HG02759 (cell line): ENCODE results near the gene ITGA11.

Experiments
- ATAC-seq: cut with Tn5 transposase; IDR thresholded peaks from one replicate; pipeline ENCODE4 v1.9.1; 2021; ENCODE audit warnings: mild to moderate bottlenecking, moderate library complexity; ENCODE audit not compliant: unreplicated experiment

ITGA11 gene, protein sequence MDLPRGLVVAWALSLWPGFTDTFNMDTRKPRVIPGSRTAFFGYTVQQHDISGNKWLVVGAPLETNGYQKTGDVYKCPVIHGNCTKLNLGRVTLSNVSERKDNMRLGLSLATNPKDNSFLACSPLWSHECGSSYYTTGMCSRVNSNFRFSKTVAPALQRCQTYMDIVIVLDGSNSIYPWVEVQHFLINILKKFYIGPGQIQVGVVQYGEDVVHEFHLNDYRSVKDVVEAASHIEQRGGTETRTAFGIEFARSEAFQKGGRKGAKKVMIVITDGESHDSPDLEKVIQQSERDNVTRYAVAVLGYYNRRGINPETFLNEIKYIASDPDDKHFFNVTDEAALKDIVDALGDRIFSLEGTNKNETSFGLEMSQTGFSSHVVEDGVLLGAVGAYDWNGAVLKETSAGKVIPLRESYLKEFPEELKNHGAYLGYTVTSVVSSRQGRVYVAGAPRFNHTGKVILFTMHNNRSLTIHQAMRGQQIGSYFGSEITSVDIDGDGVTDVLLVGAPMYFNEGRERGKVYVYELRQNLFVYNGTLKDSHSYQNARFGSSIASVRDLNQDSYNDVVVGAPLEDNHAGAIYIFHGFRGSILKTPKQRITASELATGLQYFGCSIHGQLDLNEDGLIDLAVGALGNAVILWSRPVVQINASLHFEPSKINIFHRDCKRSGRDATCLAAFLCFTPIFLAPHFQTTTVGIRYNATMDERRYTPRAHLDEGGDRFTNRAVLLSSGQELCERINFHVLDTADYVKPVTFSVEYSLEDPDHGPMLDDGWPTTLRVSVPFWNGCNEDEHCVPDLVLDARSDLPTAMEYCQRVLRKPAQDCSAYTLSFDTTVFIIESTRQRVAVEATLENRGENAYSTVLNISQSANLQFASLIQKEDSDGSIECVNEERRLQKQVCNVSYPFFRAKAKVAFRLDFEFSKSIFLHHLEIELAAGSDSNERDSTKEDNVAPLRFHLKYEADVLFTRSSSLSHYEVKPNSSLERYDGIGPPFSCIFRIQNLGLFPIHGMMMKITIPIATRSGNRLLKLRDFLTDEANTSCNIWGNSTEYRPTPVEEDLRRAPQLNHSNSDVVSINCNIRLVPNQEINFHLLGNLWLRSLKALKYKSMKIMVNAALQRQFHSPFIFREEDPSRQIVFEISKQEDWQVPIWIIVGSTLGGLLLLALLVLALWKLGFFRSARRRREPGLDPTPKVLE

DNA sequence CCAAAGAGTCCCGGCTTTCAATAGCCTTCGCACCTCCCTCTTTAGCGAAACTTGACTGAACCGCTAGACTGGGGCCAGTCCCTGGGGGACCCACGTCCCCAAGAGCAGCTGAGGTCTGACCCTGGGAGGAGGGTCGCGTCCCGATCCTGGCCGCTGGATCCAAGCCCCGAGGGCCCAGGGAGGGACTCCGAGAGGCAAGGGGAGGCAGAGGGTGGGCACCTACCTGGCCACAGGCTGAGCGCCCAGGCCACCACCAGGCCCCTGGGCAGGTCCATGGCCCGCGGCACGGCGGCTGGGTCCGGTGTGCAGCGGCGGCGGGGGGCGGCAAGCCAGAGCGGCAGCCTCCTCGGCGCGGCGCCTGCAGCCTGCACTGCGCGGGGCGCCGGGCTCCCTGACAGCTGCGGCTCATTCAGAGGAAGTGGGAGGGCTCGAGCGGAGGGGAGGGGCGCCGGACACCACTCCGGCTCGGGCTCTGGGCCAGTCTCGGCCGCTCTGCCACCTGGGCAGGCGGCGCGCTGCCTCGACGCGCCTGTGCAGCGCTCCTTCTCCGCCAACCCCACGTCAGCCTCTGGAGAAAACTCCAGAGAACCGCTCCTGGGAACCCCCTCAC lies at the start of gene ITGA11:
ITGA11 (minus strand) TSS at position 372 of the 610 bp plus-strand sequence; CDS start at position 275, 97 bp downstream.
- no peak for ATAC-seq

DNA sequence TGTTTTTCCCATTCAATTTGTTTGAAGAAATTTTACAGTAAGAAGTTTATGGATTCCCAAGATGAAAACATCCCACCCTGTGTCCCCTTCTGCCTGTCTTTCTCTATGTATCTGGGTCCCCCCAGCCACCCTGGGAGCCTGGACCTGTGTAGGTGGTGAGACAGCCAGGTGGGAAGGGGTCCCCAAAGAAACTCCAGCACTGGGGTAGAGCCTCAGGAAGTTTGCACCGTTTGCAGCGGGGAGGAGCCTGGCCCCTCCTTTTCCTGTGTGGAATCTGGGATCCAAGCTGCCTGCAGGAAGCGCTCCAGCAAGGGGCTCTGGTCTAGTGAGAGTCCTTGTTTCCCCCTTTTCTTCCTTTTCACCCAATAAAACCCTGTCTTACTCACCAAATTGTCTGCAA lies 49.4 kb upstream of the ITGA11 start:
- no peak for ATAC-seq

DNA sequence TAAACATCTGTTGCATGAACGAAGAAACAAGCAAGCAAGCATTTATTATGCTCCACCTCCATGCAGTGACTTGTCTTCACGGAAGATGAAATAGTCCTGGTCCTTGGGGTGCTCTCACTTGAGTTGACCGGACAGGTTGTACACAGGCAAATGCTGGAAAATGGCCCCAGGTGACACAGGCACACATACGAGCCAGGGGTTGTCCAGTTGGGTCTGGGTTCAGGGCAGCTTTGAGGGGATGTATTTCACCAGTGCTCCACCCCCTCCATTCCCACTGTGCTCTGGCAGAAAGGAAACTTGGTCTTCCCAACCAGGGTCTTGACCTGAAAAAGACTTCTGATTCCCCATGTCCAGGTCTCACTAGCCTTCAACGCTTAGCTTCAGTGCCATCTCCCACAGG lies 48.3 kb upstream of the ITGA11 start:
- no peak for ATAC-seq

DNA sequence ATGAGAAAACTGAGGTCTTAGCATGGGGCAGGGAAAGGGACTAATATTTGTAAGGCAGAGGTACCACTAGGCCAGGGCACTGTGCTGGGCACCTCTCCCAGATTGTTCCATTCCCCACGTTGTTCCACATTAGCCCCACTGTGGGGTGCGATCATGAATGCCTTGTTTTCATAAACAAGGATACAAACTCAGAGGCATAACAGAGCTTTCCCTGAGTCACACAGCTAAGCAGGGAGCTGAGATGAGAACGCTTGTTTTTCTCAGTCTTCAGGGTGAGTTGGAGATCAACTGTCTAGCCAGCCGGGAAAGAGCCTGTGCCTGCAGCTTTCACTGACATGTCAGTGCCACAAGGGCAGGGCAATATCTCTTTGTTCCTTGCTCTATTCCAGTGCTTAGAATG lies 47.9 kb upstream of the ITGA11 start:
- ATAC-seq, result no peak

DNA sequence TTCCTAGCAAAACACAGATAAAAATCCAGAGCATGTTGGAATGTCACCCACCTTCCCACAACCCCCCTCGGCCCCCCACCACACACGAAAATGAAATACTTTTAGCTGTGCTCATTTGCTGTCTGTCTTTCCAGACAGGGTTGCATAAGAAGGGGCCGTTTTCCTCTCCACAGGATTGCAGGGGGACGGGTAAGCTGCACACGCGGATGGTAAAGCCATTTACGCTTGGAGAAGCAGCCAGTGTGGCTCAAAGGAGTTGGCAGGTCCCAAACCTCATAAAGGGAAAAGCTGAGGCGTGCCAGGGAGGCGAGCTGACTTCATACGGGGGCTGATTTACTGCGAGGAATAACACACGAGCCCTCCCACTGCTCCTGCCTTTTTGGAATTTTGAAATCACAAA lies 47.4 kb upstream of the ITGA11 start:
- no peak for ATAC-seq

DNA sequence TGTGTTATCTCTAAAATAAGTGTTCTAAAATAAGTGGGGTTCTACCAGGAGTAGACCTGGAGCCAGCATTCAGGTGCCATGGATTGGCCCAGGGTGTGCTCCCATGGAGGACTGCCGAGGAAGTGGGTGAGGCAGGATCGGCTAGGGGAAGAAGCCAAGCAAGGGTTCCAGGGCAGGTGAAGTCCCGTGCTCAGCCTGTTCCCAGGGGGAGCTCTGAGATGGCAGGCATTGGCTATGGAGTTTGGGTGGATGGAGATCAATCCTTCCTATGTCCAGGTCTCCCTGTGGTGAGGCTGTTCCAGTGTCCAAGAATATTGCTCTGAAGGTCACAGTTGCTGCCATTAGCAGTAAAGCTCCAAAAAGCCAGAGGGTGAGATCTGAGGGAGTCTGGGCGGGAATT lies 46.9 kb upstream of the ITGA11 start:
- ATAC-seq, result no peak

DNA sequence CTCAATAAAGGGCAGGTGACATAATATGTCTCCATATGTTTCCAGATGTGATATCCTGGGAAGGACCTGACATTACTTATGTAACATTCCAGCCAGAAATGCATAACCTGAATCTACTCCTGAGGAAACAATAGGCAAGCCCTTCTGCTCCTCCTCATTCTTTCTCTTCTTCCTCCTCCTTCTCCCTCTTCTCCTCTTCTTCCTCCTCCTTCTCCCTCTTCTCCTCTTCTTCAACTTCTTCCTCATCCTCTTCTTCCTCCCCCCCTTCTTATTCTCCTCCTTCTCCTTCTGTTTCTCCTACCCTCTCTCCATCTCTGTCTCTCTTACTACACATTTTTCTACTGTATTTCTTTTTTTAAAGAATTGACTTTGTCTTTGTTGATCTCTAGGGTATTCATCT lies 43.5 kb upstream of the ITGA11 start:
- no peak for ATAC-seq

DNA sequence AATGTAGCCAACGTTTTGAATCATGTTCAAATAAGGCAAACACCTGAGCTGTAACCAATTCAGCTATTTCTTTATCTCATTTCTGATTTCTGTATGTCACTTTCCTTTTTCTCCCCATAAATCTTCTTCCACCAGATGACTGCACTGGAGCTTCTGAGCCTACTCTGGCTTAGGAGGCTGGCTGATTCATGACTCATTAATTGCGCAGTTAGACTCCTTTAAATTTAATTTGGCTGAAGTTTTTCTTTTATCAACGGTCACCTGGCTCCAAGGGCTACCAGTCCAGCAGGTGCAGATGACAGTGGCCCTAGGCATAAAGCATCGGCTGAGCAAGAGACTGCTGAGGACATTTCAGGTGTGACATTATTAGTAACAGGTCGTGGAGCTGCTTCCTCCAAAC lies 39.6 kb upstream of the ITGA11 start:
- ATAC-seq, result no peak

DNA sequence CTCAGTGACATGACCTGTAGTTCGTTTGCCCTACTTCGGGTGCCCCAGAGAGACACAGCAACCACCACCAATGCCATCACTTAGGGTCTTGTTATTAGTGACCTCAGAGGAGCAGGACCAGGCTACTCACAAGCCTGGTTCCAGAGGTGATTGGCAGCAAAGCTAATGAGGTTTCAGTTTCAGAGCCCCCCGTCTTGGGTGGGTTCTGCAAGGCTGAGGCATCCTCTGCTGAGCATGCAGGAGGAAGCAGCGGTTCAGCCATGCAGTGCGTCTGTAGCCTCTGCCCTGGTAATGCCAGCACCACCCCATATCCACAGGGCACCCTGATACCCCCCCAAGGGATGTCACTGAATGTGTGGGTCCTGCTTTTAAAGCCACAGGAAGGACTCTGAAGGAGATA lies 39.0 kb upstream of the ITGA11 start:
- no peak for ATAC-seq

DNA sequence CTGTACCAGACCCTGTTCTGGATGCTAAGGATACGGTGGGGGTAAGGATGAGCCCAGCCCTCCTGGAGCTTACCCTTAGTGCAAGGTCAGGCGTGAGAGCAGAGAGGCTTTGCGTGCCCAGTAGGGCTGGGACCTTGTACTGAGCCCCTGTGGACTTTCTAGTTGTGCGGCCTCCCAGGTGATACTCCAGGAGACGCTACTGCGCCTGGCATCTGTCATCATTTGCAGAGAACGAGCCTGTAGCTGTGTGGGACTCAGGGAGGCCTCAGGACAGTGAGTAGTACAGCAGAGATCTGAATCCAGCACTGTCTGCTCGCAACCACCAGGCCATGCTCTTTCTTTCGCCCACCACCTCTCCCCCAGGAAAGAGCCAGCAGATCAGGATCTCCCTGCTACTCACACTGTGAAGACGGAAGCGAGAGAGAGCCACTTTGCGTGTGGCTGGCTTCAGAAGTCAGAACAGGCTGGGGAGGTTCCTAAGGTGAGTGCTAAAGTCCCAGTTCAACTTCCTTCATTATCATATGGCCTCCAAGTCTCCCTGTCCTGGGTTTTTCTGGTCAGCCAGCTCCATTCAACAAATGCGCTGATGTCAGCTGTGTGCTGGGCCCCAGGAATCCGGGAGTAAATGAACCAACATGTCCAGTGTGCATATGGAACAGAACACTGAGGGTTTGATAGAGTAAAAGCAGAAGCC lies 38.2 kb upstream of the ITGA11 start:
- ATAC-seq, result no peak

DNA sequence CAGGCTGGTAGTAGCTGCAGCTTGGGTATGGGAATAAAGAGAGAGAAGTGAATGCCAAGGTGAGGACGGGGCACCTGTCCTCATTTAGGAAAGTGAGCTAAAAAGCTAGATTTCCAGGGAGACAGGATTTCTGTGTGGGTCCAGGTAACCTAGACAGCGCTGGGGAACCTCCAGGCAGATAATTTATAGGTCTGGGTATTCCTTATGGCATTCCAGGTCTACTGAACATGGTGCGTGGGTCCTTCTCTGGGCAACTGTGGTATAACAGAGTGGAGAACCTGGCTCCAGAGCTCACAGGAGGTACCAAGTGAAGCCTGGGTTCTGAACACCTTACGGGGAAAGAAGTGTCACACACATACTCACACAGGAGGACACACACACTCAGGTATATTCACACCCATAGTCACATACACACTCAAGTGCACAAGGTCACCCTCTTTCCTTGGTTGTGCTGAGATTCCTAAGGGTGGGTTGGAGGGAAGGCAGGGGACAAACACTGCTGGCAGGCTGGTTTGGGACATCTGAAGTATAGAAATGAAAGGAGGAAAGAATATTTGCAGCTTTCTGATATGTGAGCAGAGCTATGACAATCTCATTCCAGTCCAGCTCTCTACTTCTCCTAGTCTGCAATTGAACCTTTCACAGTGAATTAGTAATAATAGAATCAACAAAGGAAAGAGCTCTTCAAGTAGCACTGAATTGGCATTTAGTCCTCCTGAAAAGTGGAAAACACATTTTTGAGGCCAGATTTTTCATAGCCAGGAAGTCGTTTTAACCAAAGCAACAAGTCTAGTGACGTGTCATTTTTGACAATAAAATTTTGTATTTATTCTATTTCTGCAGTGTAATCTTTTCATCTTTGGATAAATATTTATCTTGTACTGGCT lies 37.4 kb upstream of the ITGA11 start:
- no peak for ATAC-seq

DNA sequence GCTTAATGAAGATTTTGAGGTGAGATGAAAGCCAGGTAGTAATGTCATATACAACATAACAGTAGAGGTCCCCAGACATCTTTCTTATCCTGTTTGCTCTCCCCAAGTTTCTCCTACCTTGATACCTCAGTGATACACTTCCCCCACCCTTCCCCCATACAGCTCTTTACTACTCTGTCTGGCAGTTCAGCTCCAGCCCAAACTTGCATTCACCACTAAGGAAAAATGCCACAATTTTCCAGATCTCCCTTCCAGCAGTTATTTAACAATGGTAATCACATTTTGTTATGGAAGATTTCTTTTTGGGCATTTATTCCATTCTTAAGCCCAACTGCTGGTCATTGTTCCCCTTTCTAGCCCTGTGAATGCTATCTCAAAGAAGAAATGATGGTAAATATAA lies 34.9 kb upstream of the ITGA11 start:
- ATAC-seq, result no peak

DNA sequence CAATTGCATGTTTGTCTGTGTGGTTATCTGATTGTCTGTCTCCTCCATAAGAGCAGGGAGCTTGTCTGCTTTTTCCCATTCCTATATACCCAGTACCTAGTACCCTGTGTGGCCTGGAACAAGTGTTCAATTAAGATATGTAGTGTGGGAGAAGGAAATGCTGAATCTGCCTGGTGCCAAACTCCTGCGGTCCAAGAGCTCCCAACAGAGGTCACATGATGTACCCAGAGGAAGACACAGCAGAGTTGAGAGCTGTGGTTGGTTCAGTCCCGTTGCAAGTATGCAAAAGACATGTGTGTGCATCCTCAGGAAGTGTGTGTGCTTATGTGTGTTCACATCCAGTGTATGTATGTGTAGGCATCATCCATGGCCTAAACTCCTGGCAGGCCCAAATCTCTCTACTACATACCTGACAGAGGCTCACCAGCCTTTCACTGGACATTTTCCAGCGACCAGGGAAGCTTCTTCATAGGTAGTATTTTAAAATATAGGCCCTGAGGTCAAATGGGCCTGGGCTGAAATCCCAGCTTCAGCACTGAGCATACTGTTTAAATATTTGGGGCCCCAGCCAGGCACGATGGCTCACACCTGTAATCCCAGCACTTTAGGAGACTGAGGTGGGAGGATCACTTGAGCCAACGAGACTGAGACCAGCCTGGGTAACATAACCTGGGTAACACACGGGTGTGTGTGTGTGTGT lies 34.0 kb upstream of the ITGA11 start:
- no peak for ATAC-seq

DNA sequence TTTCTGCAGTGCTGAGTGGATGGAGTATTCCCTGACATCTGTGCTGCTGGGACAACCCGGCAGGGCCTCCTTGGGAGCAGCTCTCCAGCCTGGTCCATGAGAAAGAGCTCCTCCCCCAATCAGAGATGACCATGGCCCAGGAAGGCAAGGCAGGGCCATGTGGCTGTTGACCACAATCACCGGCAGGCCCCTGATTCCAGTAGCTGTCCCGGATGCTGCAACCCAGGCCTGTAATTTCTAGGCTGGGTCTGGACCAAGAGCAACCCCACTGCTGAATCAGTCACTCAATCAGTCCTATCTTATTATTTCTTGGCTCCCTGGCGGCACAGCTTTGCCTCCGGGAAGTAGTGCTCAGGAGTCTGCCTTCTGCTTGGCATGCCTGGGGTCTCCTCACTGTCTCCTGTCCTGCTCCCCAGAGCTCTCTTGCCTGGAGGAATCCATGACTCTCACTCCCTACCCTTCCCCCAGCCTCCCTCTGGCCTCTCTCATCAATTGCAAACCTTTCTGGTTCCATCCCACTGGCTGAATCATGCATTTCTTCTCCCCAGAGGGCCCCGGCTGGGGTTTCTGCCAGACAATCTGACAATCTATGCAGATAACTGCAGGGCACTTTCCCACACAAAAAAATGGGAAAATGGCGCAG lies 32.6 kb upstream of the ITGA11 start:
- ATAC-seq, result no peak

DNA sequence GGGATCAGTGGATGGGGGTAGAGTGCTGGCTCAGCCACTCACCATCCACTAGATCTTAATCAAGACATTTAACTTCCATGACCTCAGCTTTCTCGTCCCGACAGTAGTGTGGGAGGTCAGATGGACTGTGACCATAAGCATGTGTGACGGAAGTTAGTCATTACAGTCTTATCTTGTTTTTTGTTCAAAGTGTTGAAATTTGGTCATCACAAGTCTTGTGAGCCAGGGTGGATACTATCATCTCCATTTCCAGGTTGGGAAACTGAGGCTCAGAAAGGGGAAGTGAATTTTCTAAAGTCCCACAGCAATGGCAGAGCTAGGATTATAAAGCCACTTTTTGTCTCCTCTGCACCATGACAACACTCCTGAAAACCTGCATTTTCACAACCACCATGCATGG lies 32.0 kb upstream of the ITGA11 start:
- no peak for ATAC-seq

DNA sequence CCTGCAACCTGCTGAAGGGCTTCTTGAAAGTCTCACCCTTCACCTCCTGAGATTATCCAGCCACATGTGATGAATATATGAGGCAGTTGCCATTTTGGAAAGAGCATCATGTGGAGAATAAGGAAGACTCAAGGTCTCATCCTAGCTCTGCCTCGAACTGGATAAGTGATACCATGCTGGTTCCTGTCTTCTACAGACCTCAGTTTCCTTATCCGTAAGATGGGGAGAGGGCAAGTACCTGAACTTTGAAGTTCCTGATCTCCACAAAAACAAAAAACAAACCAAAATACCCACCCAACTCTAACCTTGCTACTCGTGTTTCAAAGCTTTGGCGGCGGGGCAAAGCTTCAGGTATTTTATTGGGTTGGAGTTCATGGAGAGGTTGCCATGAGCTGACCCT lies 31.5 kb upstream of the ITGA11 start:
- ATAC-seq, result no peak

DNA sequence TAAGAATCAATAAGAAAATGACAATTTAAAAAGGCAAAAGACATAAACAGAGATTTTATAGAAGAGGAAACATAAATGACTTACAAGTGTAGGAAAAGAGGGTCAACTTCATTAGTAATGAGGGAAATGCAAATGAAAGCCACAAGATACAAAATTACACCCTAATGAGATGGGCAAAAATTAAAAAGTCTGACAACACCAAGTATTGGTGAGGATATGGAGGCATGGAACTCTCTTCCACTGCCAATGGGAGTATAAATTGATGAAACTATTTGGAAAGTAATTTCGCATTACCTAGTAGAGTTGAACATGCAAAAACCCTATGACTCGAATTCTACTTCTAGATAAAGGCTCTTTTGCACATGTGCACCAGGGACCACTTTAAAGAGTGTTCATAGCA lies 28.2 kb upstream of the ITGA11 start:
- ATAC-seq, result no peak

DNA sequence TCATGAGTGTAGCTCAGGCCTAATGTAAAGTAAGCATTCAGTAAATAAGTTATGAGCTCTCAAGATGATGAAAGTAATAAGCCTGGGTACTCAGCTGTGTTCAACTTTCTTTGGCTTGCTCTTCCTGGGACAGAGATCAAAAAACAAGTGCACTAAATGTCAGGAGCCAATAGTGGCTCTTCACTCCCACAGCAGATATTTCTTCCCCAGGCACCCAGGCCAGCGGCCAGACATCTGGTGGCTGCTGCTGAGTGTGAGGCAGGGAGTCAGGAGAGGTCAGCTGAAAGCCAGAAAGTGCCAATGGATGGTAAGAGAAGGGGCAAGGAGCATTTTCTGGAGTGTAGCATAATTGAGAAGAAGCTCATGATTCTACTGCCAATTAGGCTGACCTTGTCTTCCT lies 18.2 kb upstream of the ITGA11 start:
- ATAC-seq, result no peak
